Measurements from ENCODE around the gene UGT2A1.

The UGT2A1 gene

GRCh38 chr4:69584135-69584534 is 68.9 kb downstream of the UGT2A1 start:
- DNase-seq: no peak

- DNase-seq: no peak
Measured at GRCh38 chr4:69583543-69583942, 69.5 kb downstream of the UGT2A1 start.

- no peak for DNase-seq
Measured at GRCh38 chr4:69577245-69577644, 75.8 kb downstream of the UGT2A1 start.

- DNase-seq: no peak
Measured at GRCh38 chr4:69576251-69576877, 76.7 kb downstream of the UGT2A1 start.

GRCh38 chr4:69568787-69569186 is 84.3 kb downstream of the UGT2A1 start:
- no peak for DNase-seq

GRCh38 chr4:69563424-69563823 is 89.6 kb downstream of the UGT2A1 start:
- no peak for DNase-seq

GRCh38 chr4:69549651-69550050 is 103.4 kb downstream of the UGT2A1 start:
- no peak for DNase-seq

- DNase-seq: no peak
Measured at GRCh38 chr4:69546134-69546765, 106.8 kb downstream of the UGT2A1 start.

All from activated CD4-positive, alpha-beta T cell treated with anti-CD3 and anti-CD28 coated beads for 1 hour (primary cell).